Aorta (tissue), 5 donors: ENCODE data around the gene NFYB. TPM values are rescaled to one million over a fixed set of nuclear protein-coding genes. Genes with fewer than 3 reads are reported as not detected.

Experiments
- ATAC-seq: fragments of 200-7000 bp; cut with Tn5 transposase; one replicate; pipeline ENCODE4 v1.9.1; 2022; ENCODE audit warnings: moderate library complexity; ENCODE audit not compliant: low FRiP score
- DNase-seq, 2 donors: peaks; one replicate each; pipeline ENCODE4 v3.0.0-alpha.2; 2020
- H3K27ac ChIP-seq, 2 donors: one replicate each; pipeline ENCODE4 v1.5.1; 2013; ENCODE audit warnings: low read length in 2 of 2, mild to moderate bottlenecking in 2 of 2, moderate library complexity in 2 of 2, control low read depth in 1 of 2, inconsistent platforms in 1 of 2, low read depth in 1 of 2
- H3K27me3 ChIP-seq, 2 donors: one replicate each; pipeline ENCODE4 v1.6.1; 2013; ENCODE audit warnings: control low read depth in 1 of 2, low read length in 1 of 2, mild to moderate bottlenecking in 1 of 2, moderate library complexity in 1 of 2; ENCODE audit not compliant: insufficient read depth in 2 of 2, control insufficient read depth in 1 of 2
- H3K36me3 ChIP-seq, 2 donors: one replicate each; pipeline ENCODE4 v1.6.1; 2013; ENCODE audit warnings: control low read depth in 1 of 2, low read length in 1 of 2, mild to moderate bottlenecking in 1 of 2; ENCODE audit not compliant: insufficient read depth in 2 of 2, control insufficient read depth in 1 of 2
- H3K4me1 ChIP-seq, 2 donors: one replicate each; pipeline ENCODE4 v1.6.1; 2013; ENCODE audit warnings: low read length in 2 of 2, control low read depth in 1 of 2, mild to moderate bottlenecking in 1 of 2, moderate library complexity in 1 of 2; ENCODE audit not compliant: insufficient read depth in 2 of 2, control insufficient read depth in 1 of 2
- H3K4me3 ChIP-seq, 2 donors: one replicate each; pipeline ENCODE4 v1.5.1; 2013; ENCODE audit warnings: low read length in 2 of 2, control low read depth in 1 of 2, mild to moderate bottlenecking in 1 of 2
- H3K9me3 ChIP-seq: one replicate; pipeline ENCODE4 v1.6.1; 2013; ENCODE audit warnings: mild to moderate bottlenecking, low read length; ENCODE audit not compliant: control insufficient read depth
- WGBS, 2 donors: extraction: QIAGEN DNeasy Blood & Tissue Kit; methylation state at CpG; one replicate each; pipeline ENCODE4 v1.1.7; 2013; 5-methylcytosine and 5-hydroxymethylcytosine counted together
- intact Hi-C, 2 donors: fragments of 100-400 bp; cut with DNase I; formaldehyde crosslinking; loops; one replicate each; pipeline versions ENCODE4 v1.14.2 to v1.15.0; 2022
- long read RNA-seq, 2 donors: library from polyadenylated mRNA; unstranded; transcript quantifications; one replicate each; pipeline ENCODE4 v2.0.0, GENCODE V29; 2020 to 2021
- polyA plus RNA-seq, 2 donors: library from polyadenylated mRNA; stranded (reverse); fragments of 200-250 nt; gene quantifications; one replicate each; pipeline ENCODE4 v1.2.3, GENCODE V29; 2013
- total RNA-seq, 2 donors: library from RNA; stranded (reverse); fragmentation: NEBNext Ultra II Directional; extraction: Animal tissue kit (Norgen Biotek cat#: 25700); gene quantifications; one replicate each; pipeline ENCODE4 v1.2.1, GENCODE V29; 2021
- donor health status: healthy with polysubstance abuse.
- donor health status: Bipolar disorder and iron deficiency.
- donor health status: DM: no; HTN: no; CAD: no.
- donor health status: DM: no; HTN: no; CAD: no.
- donor health status: DM: yes; HTN: yes; CAD: no.

Gene NFYB
- total RNA-seq (10 to 100 TPM; 44.1 to 59.2 TPM), polyA plus RNA-seq (100 to 1,000 TPM in 1 of 2 donors, 10 to 100 TPM in 1; 67.6 to 121 TPM)
- long read RNA-seq, donor 1, transcript NFYB-201 (8 exons, 3,512 nt) = major isoform, 23 of 34 reads
- long read RNA-seq, donor 1, partial matches to known transcripts = 1 of 34 reads
- long read RNA-seq, donor 1, other reads (novel, unspliced or antisense) = 8 of 34 reads
- long read RNA-seq, donor 2, transcript NFYB-205 (8 exons, 1,727 nt) = major isoform, 14 of 45 reads
- long read RNA-seq, donor 2, transcript NFYB-201 (8 exons, 3,512 nt) = minor isoform, 8 of 45 reads
- long read RNA-seq, donor 2, partial matches to known transcripts = 5 of 45 reads
- long read RNA-seq, donor 2, other reads (novel, unspliced or antisense) = 18 of 45 reads

GRCh38 chr12:104137902-104138796 is at the start of gene NFYB:
Gene NFYB, minus strand, starts transcription at chr12:104138210. Its CDS starts 2,757 bp downstream, at chr12:104135453.
- Histone ChIP-seq H3K4me1 (no peaks in the 10 kb centered on the region), H3K9me3 (no peaks in the 10 kb centered on the region)
- 1% methylated on average over 62 to 111 of the region's 111 CpGs for WGBS, 2 donors

GRCh38 chr12:104187446-104188155 is 49.6 kb upstream of the NFYB start:
- ATAC-seq (no peak), DNase-seq (no peak)
- 97% methylated on average over 18 of the region's 18 CpGs for WGBS, 2 donors
- no peak overlapping the region for H3K27ac ChIP-seq
- no peak overlapping the region for H3K4me3 ChIP-seq
- no peaks in the 10 kb centered on the region for H3K4me1 ChIP-seq
- no peaks in the 10 kb centered on the region for H3K9me3 ChIP-seq
- no peaks in the 10 kb centered on the region for H3K27me3 ChIP-seq
- H3K36me3 ChIP-seq = no peaks in the 10 kb centered on the region
- intact Hi-C loops = no loop called here

More at GRCh38 chr12:104137902-104138796, at the start of gene NFYB:
- peak; percentile 95 for ATAC-seq
- Histone ChIP-seq H3K4me3 (peak within 1 kb of the TSS; percentile 88 to 99), H3K36me3 (peaks cover 0 to 3% of the 10 kb centered on the region in 2 donors), H3K27me3 (no peaks in the 10 kb centered on the region), H3K27ac (peak within 1 kb of the TSS; percentile 91 to 99)
- intact Hi-C loops = loop anchor here in 1 of 2 donors (5.0 kb wide), 1 partner anchor 39 kb away; no protein-coding TSS in a partner anchor
- DNase-seq = peak; percentile 95 to 97

- intact Hi-C loops = no loop called here
Measured at GRCh38 chr12:104183443-104183842, 45.4 kb upstream of the NFYB start.

GRCh38 chr12:104182621-104183378 is 44.8 kb upstream of the NFYB start:
- ATAC-seq = peak; percentile 5
- H3K27ac ChIP-seq = peak overlapping the region in 1 of 2 donors; percentile 84
- H3K4me1 ChIP-seq = peaks cover 0 to 5% of the 10 kb centered on the region in 2 donors

More at GRCh38 chr12:104183443-104183842, 45.4 kb upstream of the NFYB start:
- Histone ChIP-seq H3K9me3 (no peaks in the 10 kb centered on the region), H3K27me3 (no peaks in the 10 kb centered on the region), H3K27ac (peak overlapping the region in 1 of 2 donors; percentile 48), H3K4me3 (no peak overlapping the region), H3K36me3 (no peaks in the 10 kb centered on the region), H3K4me1 (peaks cover 0 to 5% of the 10 kb centered on the region in 2 donors)
- DNase-seq = no peak
- ATAC-seq = no peak
- 96 to 98% methylated on average over 3 of the region's 3 CpGs for WGBS, 2 donors

GRCh38 chr12:104182144-104182543 is 44.1 kb upstream of the NFYB start:
- H3K4me3 ChIP-seq = no peak overlapping the region
- ATAC-seq = peak; percentile 78
- WGBS, 2 donors = 3 to 4% methylated on average over 4 of the region's 4 CpGs
- intact Hi-C loops = no loop called here
- peak overlapping the region in 1 of 2 donors; percentile 84 for H3K27ac ChIP-seq
- peaks cover 0 to 5% of the 10 kb centered on the region in 2 donors for H3K4me1 ChIP-seq
- no peaks in the 10 kb centered on the region for H3K9me3 ChIP-seq
- peak; percentile 90 to 91 for DNase-seq
- no peaks in the 10 kb centered on the region for H3K36me3 ChIP-seq
- H3K27me3 ChIP-seq = no peaks in the 10 kb centered on the region

More at GRCh38 chr12:104182621-104183378, 44.8 kb upstream of the NFYB start:
- intact Hi-C loops = no loop called here
- Histone ChIP-seq H3K9me3 (no peaks in the 10 kb centered on the region), H3K4me3 (no peak overlapping the region), H3K27me3 (no peaks in the 10 kb centered on the region), H3K36me3 (no peaks in the 10 kb centered on the region)
- no peak for DNase-seq
- 76 to 78% methylated on average over 5 of the region's 5 CpGs for WGBS, 2 donors

- peaks cover 0 to 5% of the 10 kb centered on the region in 2 donors for H3K4me1 ChIP-seq
- no peak overlapping the region for H3K4me3 ChIP-seq
- WGBS, 2 donors = 1 to 6% methylated on average over 4 of the region's 4 CpGs
- intact Hi-C loops = no loop called here
- ATAC-seq (no peak), DNase-seq (no peak)
- H3K27me3 ChIP-seq = no peaks in the 10 kb centered on the region
- no peaks in the 10 kb centered on the region for H3K9me3 ChIP-seq
- H3K27ac ChIP-seq = peak overlapping the region in 1 of 2 donors; percentile 64
- H3K36me3 ChIP-seq = no peaks in the 10 kb centered on the region
Measured at GRCh38 chr12:104181313-104181712, 43.3 kb upstream of the NFYB start.

GRCh38 chr12:104180374-104180773 is 42.4 kb upstream of the NFYB start:
- 62 to 79% methylated on average over 5 of the region's 5 CpGs for WGBS, 2 donors
- intact Hi-C loops = no loop called here

More at GRCh38 chr12:104180374-104180773, 42.4 kb upstream of the NFYB start:
- Histone ChIP-seq H3K4me1 (peaks cover 0 to 5% of the 10 kb centered on the region in 2 donors), H3K36me3 (no peaks in the 10 kb centered on the region), H3K9me3 (no peaks in the 10 kb centered on the region), H3K27ac (peak overlapping the region in 1 of 2 donors; percentile 64), H3K4me3 (no peak overlapping the region), H3K27me3 (no peaks in the 10 kb centered on the region)
- no peak for ATAC-seq
- DNase-seq = no peak
